ENCODE measurements around the gene TYW1.
A peak's percentile ranks its signal among the peaks of the same experiment; 100 is the strongest.
"Not testable (repeated sequence)": the region's sequence is repeated elsewhere in the genome, so short reads cannot be mapped to it uniquely, and the experiment has no call there.

Gene TYW1

DNA sequence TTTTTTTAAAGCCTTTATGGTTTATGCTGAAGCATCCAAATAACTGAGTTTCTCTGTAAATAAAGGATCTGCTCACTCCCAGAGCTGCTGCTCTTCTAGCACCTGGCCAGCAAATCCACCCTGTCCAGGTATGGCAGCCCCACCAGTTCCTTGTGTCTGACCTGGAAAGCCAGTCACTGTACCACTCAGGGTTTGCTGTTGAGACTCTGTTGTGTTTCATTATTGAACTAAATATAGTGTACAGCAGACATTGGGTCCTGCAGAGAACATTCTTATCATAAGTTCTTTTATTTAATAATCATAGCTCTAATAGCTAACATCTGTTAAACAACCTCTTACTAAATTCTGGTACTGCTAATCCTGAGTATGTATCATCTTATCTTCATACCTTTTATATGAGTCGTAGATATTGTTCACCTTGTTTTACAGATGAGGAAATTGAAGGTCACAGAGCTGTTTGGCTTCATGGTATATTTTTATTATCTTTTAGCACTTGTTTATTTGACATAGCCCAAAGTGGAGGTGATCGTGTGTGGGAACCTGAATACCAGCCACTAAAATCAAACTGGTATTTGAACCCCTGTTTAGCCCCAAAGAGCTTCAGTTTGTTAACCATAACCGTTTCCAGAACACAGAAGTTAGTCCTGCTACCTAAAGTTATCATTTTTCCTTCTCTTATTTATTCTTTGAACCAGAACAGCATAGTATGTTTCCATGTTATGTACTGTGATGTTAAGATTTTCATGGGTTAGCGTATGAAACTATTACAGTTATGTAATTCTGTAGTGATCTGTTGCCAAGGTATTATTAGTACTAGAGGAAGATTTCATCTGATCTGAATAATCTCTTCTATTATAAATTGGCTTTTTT is 139.2 kb downstream of the TYW1 start:
- not testable (repeated sequence) for DNase-seq

DNA sequence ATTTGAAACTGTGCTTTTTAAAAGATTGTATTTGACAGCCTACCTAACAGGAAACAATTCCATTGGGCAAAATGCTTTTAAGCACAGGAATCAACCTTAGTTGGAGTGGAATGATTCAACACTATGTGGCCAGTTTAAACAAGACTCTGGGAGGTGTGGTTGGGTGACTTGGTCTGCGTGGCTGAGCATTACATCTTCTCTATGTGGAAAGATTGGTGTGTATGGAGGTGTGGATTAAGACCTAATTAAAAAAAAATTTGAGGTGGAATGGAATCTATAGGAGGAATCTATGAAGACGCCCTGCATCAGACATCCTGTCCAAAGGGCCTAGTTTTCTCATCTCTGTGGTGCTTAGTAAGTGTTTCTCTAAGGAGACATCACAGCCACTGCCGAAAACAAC is 140.9 kb downstream of the TYW1 start:
- DNase-seq: not testable (repeated sequence)

DNA sequence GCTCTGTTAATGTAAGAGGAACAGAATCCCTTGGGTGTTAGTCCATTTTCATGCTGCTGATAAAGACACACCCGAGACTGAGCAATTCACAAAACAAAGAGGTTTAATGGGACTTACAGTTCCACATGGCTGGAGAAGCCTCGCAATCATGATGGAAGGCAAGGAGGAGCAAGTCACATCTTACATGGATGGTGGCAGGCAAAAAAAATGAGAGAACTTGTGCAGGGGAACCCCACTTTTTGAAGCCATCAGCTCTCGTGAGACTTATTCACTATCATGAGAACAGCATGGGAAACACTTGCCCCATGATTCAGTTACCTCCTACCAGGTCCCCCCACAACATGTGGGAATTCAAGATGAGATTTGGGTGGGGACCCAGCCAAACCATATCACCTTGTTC is 143.2 kb downstream of the TYW1 start:
- DNase-seq: not testable (repeated sequence)

DNA sequence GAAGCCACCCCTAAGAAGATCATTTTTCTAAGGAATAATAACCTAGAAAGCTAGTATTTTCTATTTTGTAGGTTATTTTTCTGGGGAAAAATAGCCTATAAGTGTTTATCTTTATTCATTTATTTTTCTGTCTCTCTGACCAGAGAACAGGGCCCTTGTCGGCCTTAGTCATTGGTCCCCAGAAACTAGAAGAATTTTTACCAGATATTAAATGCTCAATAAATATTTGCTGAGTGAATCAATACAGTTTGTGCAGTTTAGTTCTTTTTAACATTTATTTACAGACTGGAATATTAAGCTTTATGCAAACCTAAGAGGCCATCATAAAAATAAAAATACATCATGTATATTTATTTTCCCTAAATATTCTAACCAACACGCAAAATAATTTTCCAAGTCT is 144.4 kb downstream of the TYW1 start:
- DNase-seq: not testable (repeated sequence)

DNA sequence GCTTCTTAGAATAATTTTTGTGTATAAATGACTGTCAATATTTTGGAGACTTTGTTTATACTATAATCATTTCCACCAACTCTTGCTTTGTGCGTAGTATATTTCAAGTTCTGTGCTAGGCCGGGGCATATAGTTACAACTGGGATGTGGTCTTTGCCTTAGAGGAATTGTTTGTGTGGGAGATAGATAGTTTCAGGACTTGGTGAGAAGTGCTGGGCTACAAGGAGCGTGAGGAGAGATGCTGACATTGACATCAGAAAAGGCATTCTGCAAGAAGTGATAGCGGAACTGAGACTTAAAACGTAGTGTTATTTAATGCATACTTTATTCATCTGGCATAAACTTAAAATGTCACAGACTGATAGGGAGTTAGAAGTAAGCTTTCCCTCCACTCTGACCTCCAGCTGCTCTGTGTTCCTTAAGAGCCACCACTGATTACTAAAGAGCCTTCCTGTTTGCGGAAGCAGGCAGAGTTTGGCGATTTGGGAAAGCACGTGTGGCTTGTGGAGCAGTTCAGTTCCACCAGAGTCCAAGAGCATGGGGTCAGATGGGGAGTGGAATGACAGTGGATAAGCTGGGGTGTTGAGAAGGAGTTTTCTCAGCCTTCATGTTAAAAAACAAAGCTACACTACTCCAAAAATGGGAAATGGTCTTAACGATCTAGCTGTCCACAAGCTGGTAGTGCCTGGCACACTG is 146.6 kb downstream of the TYW1 start:
- peak; percentile 36 for DNase-seq

DNA sequence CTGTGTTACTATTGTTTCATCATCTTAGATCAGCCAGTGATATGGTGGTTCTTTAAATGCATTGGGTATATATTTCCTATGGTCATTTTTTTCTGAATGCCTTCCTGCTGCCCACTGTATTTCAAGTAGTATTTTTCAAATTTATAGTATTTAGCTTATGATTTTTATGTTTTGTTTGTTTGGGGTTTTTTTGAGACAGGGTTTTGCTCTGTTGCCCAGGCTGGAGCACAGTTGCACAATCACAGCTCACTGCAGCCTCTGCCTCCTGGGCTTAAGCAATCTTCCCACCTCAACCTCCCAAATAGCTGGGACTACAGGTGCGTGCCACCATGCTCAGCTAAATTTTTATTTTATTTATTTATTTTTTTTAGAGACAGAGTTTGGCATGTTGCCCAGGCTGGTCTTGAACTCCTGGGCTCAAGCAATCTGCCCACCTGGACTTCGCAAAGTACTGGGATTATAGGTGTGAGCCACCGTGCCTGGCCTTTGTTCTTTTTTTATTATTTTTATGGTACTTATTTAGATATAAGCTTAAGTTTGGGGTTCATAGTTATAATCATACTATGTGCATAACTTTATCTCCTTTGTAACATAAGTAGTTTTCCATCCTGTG is 149.1 kb downstream of the TYW1 start:
- not testable (repeated sequence) for DNase-seq

DNA sequence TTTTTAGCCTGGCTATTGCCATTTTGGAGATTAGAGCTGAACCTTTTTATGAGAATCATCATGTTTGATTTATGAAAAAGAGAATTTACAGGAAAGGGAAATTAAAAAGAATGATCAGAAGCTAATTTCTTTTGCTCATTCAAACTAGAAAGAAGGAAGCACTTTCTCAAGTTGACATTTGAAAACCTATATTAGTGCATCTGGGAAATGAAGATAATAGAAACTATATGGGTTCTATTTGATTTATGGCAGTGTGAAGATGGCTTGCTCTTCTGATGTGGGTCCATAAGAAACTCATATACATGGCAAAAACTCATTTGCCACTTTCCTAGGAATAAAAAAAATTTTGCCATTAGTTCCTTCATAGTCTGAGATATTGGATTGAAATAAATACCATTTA is 152.5 kb downstream of the TYW1 start:
- DNase-seq: not testable (repeated sequence)

DNA sequence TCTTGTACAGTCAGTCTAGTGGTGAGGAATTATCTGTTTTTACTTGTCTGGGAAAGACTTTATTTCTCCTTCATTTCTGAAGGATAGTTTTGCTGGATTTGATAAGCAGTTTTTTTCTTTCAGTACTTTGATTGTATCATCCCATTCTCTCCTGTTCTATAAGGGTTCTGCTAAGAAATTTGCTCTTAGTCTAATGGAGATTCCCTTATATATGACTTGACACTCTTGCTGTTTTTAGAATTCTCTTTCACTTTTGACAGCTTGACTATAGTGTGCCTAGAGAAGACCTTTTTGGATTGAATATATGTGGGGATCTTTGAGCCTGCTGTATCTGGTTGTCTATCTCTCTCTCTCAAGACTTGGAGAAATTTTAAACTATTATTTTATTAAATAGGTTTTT is 157.7 kb downstream of the TYW1 start:
- DNase-seq: not testable (repeated sequence)

DNA sequence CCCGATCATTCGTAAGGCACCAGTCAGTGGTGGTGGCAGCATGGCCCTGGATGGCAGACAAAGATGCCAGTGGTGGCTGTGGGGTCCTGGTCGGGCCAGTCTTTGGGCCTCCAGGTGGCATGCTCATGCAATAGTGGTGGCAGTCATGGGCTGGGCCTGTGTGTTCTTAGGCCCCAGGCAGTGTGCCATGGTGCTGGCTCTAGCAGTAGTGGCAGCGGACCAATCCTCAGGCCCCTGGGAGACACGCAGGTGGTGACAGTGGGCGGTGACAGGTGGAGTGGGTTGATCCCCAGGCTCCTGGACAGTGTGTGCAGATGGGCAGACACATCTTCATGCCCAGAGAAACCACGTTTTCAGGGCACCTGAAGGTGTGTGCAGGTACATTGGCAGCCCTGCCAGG is 159.4 kb downstream of the TYW1 start:
- not testable (repeated sequence) for DNase-seq

DNA sequence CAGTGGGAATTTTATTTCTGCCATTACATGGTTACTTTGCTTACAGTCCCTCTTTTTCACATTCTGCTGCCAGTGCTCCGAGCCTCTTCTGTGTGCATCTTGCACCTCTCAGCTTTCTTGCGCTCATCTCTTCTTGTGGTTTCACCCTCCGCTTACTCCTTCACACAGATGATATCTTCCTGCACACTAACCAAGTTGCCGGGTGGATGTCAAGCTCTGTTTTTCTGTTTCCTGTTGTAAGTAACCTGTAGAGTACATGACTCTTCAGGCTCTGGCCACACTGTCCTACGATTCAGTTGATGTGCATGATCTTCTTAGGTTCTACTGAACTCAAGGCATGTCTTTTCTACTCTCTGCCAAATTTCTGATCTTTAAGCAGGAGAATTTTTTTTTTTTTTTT is 166.7 kb downstream of the TYW1 start:
- DNase-seq: not testable (repeated sequence)

DNA sequence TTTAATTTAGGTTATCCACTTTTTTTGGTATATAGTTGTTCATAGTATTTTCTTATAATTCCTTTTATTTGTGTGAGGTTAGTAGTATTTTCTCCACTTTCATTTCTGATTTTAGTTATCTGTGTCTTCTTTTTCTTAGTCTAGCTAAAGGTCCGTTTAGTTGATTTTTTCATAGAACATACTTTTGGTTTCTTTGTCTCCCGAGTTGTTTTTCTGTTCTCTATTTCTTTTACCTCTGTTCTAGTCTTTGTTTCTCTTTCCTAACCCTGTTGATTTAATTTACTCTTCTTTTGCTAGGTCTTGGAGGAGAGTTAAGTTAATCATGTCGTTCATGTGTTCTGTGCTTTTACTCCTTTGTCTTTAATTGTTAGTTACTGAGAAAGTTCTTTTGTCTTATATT is 174.5 kb downstream of the TYW1 start:
- DNase-seq: peak; percentile 3

DNA sequence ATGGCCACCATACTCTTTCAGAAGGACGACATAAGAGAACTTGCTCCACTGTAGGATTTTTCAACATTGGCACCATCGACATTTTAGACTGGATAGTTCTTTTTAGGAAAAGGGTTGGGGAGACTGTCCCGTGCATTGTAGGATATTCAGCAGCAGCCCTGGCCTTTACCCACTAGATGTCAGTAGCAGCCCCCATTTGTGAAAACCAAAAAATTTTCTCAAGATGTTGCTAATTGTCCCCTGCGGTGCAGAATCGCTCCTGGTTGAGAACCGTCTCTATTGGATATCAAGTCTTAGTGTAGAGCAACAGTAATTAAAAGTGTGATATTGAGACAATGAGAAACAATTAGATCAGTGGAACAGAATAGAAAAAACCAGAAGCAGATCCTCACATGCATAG is 180.1 kb downstream of the TYW1 start:
- DNase-seq: not testable (repeated sequence)

DNA sequence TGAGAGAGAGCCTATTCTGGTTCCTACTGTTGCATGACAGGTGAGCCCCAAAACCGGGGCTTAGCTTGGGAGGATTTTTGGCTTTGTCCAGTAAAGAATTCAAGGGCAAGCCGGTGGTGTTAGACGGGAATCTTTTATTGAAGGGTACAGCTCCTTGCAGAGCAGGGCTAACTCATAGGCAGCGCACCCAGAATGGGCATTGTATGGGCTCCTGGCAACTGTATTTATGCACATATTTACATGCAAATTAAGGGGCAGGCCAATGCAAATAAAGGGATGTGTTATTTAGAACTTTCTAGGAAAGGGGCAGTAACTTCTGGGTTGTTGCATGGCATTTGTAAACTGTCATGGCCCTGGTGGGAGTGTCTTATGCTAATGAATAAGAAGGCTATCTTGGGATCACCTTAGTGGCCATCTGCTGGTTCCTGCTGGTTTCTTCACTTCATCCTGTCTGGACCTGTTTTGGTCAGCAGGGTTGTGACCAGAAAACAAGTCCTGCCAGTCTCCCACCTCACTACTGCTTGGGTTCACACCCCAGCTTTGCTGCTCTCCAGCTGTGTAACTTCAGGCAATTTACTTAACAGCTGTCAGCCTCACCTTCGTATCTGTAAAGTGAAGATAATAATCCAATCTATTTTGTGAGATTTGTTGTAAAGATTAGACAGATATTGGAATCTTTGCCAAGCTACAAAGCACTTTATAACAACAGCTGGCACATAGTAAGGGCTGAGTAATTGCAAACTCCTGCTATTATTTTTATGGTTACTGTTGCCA is 182.5 kb downstream of the TYW1 start:
- not testable (repeated sequence) for DNase-seq

DNA sequence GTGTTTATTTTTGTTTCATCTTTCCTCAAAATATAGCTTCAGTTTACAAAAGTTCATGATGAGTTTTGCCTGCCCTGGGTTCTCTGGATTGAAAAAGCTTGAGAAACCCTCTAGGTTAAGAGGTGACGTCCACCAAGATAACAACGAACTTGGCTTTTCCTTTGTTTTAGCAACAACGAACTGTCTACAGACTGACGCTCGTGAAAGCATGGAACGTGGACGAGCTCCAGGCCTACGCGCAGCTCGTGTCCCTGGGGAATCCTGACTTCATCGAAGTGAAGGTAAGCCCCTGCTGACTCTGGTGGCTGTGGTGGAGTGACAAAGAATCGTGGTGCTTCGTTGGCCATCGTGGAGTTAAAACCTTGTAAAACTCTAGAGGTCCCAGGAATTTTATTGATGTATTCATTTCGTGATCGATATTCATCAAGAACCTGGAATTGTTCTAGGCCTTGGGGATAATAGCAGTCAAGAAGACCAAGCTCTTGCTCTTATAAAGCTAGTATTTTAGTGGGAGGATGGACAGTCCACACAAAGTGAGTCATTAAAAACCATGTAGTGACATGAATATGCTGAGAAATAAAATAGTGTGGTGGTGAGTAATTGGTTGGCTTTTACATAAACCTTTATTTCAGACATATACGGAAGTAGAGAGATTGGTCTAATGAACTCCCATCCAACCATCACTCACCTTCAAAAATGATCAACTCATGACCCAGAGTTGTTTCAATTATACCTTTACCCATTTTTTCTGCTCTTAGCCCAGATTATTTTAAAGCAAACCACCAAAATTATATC is 186.5 kb downstream of the TYW1 start:
- DNase-seq: not testable (repeated sequence)

DNA sequence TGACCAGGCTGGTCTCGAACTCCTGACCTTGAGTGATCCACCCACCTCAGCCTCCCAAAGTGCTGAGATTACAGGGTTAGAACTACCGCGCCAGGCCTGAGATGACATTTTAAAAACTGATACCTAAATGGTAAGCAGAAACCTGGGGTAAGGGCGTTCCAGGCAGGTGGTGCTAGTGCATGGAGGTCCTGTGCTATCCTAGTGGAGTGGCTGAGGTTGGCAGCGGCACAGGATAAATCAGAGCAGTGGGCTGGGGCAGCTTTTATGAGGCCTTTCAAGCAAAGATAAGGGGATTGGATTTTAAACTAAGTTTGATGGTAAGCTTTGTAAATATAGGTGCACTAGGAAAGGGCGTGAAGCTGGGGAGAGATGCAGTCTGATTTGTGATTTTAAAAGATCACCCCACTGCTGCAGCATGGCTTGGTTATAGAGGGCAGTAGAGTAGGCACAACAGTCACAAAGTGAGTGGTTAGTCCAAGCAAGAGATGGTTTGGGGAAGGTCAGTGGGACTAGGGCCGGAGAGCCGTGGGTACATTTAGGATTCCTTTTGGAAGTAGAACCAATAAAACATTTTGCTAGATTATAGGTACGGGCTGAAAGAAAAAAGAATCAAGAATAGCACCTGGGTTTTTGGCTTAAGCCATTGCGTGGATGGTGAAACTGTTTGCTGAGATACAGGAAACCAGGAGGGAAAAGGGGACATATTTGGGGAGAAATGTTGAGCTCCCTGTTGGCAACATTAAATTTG is 188.5 kb downstream of the TYW1 start:
- DNase-seq: not testable (repeated sequence)

DNA sequence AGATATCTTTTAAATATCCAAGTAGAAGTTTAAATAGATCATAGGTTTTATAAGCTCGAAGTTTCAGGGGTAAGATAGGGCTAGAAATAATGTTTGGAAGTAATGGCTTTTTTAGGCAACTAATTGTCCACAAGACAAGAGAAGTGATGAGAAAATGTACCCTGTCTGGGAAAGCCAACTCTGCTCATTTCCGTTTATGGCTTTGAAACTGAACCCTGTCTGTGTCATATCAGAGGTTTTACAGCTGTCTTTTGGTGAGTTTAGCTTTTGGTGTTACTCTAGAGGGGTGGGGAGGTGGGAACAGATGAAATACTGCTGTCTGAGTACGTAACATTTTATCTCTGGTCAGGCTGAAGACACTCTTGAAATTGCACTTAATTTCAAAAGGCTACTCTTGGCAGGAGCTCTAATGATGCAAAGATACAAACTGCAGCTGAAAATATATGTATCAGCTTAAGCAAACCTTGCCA is 189.1 kb downstream of the TYW1 start:
- DNase-seq: not testable (repeated sequence)

DNA sequence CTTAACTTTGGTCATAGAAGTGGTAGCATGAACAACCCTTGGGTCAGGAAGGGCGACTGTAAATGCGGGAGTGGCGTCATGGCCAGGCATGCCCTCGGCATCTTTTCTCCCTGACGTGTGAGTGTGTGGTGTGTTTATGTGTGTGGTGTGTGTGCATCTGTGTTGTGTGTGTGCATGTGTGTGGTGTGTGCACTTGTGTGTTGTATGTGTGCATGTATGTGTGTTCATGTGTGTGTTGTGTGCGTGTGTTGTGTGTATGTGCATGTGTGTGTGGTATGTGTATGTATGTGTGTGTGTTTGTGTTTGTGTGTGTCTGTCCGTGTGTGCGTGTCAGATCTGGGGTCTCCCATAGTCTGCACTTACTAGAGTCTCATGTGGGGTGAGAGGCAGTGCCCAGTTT is 192.5 kb downstream of the TYW1 start:
- DNase-seq: not testable (repeated sequence)

DNA sequence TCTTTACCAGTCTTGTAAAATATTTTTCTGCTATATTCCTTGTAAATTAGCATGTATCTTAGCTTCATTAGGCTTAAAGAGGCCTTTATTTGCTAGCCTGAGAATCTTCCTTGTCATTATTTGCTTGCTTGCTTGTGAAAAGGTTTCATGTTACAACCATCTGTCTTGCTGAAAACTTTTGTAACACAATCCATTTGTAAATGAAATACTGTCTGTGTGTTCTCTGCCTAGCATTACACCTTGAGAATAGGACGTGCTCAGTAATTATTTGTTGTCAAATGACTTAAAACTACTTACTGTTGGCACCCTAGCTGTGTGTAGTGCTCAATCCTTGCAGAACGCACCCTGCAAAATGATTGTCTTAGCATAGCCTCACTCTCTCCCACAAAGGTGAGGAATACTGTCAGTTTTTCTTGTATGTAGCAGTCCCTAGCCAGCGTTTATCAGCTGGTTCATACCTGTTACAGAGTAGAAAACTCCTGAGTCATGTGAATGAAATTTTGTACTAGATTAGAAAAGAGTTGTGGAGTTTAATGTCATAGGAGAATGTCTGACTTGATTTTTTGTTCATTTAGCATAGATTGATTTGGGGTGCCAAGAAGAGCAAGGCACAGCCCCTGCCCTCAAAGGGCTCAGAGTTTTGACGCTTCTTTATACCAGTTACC is 193.3 kb downstream of the TYW1 start:
- not testable (repeated sequence) for DNase-seq

DNA sequence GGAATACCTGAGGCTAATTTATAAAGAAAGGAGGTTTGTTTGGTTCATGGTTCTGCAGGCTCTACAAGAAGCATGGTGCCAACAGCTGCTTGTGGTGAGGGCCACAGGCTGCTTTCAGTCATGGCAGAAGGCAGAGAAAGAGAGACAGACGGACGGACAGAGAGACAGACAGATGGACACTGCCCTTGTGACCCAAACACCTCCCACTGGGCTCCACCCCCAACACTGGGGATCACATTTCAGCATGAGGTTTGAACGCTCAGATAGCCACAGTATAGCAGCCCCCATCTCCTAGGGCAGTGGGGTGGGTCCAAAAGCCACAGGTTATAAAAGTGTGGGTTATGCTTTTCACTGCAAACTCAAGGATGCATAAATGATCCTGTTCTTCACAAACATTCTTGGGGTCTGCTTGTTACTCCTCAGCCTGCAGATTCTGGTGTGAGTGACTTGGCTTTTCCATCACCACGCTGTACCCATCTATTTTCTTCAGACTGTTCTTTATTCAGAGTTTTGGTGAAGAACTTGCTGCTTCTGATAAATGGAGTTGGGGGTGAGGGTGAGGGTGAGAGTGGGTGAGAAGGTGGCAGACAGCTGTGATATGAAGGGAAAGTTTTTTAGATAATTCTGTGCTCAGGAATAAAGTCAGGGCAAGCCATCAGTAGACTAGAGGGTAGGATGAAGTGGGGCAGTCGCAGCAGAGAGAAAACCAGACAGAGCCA is 194.5 kb downstream of the TYW1 start:
- DNase-seq: not testable (repeated sequence)
